Muscle layer of duodenum (tissue), 2 donors: ENCODE data around the gene ZNF821.
"Not testable (repeated sequence)": the region's sequence is repeated elsewhere in the genome, so short reads cannot be mapped to it uniquely, and the experiment has no call there.

Experiments used
- H3K27ac ChIP-seq: one replicate; pipeline ENCODE4 v1.7.0; 2013; ENCODE audit warnings: mild to moderate bottlenecking, low read length
- H3K27me3 ChIP-seq: one replicate; pipeline ENCODE4 v1.7.0; 2013; ENCODE audit warnings: low read depth, mild to moderate bottlenecking, control low read depth, low read length
- H3K36me3 ChIP-seq, 2 donors: one replicate each; pipeline ENCODE4 v1.7.0; 2013; ENCODE audit warnings: low read length in 2 of 2, control low read depth in 1 of 2, mild to moderate bottlenecking in 1 of 2; ENCODE audit not compliant: insufficient read depth in 2 of 2, control insufficient read depth in 1 of 2
- H3K4me1 ChIP-seq, 2 donors: one replicate each; pipeline ENCODE4 v1.7.0; 2013; ENCODE audit warnings: low read length in 2 of 2, mild to moderate bottlenecking in 2 of 2, control low read depth in 1 of 2, moderate library complexity in 1 of 2; ENCODE audit not compliant: insufficient read depth in 2 of 2, control insufficient read depth in 1 of 2
- H3K4me3 ChIP-seq, 2 donors: one replicate each; pipeline ENCODE4 v1.7.0; 2013; ENCODE audit warnings: low read length in 2 of 2, low read depth in 1 of 2, mild to moderate bottlenecking in 1 of 2
- H3K9me3 ChIP-seq, 2 donors: one replicate each; pipeline ENCODE4 v1.7.0; 2013; ENCODE audit warnings: low read length in 2 of 2, control low read depth in 1 of 2, mild to moderate bottlenecking in 1 of 2; ENCODE audit not compliant: control insufficient read depth in 1 of 2
- donor health status: healthy.

The ZNF821 gene

DNA sequence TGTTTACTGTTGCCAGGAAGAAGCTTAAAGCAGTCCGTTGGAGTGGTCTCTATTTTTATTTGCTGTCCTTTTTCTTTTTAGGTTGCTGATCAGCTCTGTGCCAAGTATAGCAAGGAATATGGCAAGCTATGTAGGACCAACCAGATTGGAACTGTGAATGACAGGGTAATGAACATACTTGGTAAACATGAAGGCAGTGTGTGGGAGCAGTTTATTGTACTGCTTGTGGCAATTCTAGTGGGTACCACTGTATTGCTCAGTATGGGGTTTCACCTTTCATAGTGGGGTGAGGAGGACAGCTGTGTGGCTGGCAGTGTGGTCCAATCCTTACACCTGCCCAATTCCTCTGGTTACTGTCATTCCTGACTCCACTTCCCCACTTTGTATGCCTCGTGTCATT lies 36.7 kb upstream of the ZNF821 start:
- H3K4me1 ChIP-seq, result peaks cover 0 to 29% of the 10 kb centered on the region in 2 donors
- H3K36me3 ChIP-seq, result peaks cover 56 to 62% of the 10 kb centered on the region in 2 donors
- no peaks in the 10 kb centered on the region for H3K9me3 ChIP-seq
- no peak overlapping the region for H3K4me3 ChIP-seq
- H3K27me3 ChIP-seq, result no peaks in the 10 kb centered on the region
- H3K27ac ChIP-seq, result no peak overlapping the region

DNA sequence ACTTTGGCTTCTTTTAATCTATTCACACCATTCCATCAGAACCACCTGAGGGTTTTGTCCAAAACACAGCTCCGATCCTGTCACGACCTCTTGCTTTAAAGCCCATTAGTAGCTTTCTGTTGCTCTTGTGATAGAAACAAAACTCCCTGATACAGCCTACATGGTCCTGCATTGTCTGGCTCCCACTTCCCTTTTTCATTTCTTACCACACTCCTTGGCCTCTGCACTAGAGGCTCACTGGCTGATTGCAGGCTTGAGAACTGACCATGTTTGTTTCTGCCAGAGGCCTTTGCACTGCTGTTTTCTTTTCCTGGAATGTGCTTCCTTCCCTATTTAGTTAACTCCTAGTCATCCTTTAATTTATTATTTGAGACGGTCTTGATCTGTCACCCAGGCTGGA lies 35.1 kb upstream of the ZNF821 start:
- Histone ChIP-seq H3K9me3 (no peaks in the 10 kb centered on the region), H3K27ac (no peak overlapping the region), H3K36me3 (peaks cover 48 to 53% of the 10 kb centered on the region in 2 donors), H3K4me1 (peaks cover 0 to 41% of the 10 kb centered on the region in 2 donors), H3K4me3 (no peak overlapping the region), H3K27me3 (no peaks in the 10 kb centered on the region)

DNA sequence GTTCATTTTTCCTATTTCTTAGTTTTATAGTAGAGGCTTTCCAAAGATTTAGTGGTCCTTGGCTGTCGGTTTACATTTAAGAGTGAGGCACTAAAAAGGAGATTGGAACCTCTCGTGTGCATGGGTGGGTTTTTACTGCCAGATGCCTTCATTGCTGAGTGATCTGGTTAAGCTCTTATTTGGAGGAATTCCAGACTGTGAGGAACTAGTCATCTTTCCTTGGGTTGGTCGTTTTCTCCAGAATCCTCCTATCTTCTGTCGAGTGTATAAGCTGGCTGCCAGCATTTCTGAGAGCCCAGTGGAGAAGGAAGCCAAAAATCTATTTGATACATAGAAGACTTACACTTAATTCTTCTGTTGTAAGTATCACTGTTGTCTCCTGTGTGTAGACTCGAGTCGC lies 33.9 kb upstream of the ZNF821 start:
- H3K27ac ChIP-seq, result no peak overlapping the region
- peaks cover 38 to 43% of the 10 kb centered on the region in 2 donors for H3K36me3 ChIP-seq
- H3K4me1 ChIP-seq, result peaks cover 0 to 41% of the 10 kb centered on the region in 2 donors
- H3K27me3 ChIP-seq, result no peaks in the 10 kb centered on the region
- no peak overlapping the region for H3K4me3 ChIP-seq
- no peaks in the 10 kb centered on the region for H3K9me3 ChIP-seq

DNA sequence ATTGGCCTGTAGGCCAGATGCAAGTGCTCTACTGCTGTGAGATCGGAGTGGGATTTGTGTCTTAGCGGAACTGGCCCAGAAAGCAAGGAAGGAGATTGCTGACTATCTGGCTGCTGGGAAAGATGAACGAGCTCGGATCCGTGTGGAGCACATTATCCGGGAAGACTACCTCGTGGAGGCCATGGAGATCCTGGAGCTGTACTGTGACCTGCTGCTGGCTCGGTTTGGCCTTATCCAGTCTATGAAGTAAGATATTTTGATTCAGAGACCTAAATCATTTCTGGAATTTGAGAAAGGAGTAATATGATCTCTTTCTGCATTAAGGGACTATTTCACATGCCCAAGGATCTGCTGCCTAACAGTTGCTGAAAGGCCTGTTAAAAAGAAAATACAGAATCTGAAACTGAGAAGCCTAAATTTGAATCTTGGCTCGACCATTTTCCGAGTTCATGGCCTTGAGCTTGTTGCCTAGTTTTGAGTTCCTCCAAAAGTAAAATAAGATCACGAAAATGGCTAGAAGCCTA lies 32.5 kb upstream of the ZNF821 start:
- Histone ChIP-seq H3K4me1 (peaks cover 0 to 41% of the 10 kb centered on the region in 2 donors), H3K4me3 (no peak overlapping the region), H3K27ac (no peak overlapping the region), H3K9me3 (no peaks in the 10 kb centered on the region), H3K36me3 (peaks cover 30 to 35% of the 10 kb centered on the region in 2 donors), H3K27me3 (no peaks in the 10 kb centered on the region)

DNA sequence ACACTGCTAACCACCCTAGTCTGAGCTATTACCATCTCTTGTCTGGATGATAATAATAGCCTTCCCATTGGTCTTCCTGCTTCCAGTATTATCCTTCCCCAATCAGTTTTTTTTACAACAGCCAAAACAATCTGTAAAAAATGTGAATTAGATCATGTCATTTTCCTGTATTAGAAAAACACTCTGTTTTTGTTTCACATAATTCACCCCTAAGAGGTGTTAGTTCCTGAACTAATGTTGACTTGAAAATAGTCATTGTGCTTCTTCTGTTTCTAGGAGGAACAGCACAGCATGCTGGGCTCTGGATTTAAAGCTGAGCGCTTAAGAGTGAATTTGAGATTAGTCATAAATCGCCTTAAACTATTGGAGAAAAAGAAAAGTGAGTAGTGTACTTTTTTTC lies 31.4 kb upstream of the ZNF821 start:
- Histone ChIP-seq H3K4me1 (peaks cover 0 to 41% of the 10 kb centered on the region in 2 donors), H3K36me3 (peaks cover 19 to 24% of the 10 kb centered on the region in 2 donors), H3K27ac (no peak overlapping the region), H3K27me3 (no peaks in the 10 kb centered on the region), H3K4me3 (no peak overlapping the region), H3K9me3 (no peaks in the 10 kb centered on the region)

DNA sequence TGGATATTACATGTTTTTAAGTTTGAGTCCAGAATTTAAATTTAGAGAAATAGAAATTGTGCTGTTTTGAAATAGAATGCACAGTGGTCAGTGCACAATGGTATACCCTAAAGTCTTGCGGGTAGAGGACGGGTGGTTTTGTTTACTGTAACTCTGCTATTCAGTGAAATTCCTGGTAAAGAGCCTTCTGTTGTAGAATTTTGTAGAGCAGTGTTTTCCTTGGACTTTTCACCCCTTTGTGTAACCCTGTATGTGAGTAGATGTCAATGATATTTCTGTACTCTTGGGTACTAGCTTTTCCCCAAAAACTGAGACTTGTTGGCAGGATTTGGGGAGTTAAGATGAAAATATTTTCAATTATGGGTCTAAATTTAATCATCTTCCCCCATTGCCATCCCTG lies 30.8 kb upstream of the ZNF821 start:
- Histone ChIP-seq H3K27me3 (no peaks in the 10 kb centered on the region), H3K4me1 (peaks cover 0 to 41% of the 10 kb centered on the region in 2 donors), H3K36me3 (peaks cover 16 to 24% of the 10 kb centered on the region in 2 donors), H3K4me3 (no peak overlapping the region), H3K27ac (no peak overlapping the region), H3K9me3 (no peaks in the 10 kb centered on the region)

DNA sequence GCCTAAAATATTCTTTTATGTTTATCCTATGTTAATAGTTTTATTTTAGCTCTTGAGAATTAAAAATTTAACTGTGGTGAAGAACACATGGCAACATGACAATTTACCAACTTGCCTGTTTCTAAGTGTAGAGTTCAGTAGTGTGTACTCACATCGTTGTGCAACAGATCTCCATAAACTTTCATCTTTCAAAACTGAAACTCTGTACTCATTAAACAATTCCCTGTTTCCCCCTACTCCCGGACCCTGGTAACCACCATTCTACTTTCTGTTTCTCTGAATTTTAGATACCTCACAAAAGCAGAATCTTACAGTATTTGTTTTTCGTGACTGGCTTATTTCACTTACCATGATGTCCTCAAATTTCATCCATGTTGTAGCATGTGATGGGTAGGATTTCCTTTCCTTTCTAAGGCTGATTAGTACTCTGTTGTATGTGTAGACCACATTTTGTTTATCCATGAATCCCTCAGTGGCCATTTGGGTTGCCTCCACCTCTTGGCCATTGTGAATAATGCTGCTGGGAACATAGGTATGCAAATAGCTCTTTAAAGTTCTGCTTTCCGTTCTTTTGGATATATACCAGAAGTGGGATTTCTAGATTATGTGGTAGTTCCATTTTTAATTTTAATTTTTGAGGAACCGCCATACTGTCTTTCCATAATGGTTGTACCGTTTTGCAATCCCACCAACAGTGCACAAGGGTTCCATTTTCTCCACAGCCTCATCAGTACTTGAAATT lies 28.7 kb upstream of the ZNF821 start:
- Histone ChIP-seq H3K27me3 (no peaks in the 10 kb centered on the region), H3K4me3 (no peak overlapping the region), H3K36me3 (peaks cover 8 to 17% of the 10 kb centered on the region in 2 donors), H3K27ac (no peak overlapping the region), H3K4me1 (peaks cover 0 to 38% of the 10 kb centered on the region in 2 donors), H3K9me3 (no peaks in the 10 kb centered on the region)

DNA sequence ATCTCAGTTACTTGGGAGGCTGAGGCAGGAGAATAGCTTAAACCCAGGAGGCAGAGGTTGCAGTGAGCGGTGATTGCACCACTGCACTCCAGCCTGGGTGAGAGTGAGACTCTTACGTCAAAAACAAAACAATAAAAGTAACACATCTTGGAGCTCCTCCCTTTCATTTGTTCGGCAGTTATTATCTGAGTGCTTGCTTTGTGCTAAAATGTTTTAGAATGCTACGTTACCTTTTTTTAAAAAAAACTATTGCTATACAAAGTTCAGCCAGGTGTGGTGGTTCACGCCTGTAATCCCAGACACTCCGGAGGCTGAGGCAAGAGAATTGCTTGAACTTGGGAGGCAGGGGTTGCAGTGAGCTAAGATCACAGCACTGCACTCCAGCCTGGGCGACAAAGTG lies 27.1 kb upstream of the ZNF821 start:
- Histone ChIP-seq H3K36me3 (peaks cover 3 to 7% of the 10 kb centered on the region in 2 donors), H3K4me3 (no peak overlapping the region), H3K27ac (no peak overlapping the region), H3K9me3 (no peaks in the 10 kb centered on the region), H3K27me3 (no peaks in the 10 kb centered on the region), H3K4me1 (peaks cover 0 to 24% of the 10 kb centered on the region in 2 donors)

DNA sequence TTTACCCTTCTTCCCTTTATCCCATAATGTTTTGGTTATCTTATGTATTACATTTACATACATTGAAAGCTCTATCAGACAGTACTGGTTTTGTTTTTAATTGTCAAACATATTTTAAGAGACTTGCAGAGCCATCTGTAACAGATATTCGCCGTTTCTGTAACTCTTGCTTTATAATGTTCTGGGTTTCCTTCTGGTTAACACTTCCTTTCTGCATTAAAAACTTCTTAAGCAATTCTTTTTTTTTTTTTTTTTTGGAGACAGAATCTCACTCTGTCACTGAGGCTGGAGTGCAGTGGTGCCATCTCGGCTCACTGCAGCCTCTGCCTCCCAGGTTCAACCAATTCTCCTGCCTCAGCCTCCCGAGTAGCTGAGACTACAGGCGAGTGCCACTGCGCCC lies 21.8 kb upstream of the ZNF821 start:
- not testable (repeated sequence) for H3K9me3 ChIP-seq, H3K36me3 ChIP-seq, H3K4me1 ChIP-seq, H3K27ac ChIP-seq, H3K4me3 ChIP-seq, H3K27me3 ChIP-seq

DNA sequence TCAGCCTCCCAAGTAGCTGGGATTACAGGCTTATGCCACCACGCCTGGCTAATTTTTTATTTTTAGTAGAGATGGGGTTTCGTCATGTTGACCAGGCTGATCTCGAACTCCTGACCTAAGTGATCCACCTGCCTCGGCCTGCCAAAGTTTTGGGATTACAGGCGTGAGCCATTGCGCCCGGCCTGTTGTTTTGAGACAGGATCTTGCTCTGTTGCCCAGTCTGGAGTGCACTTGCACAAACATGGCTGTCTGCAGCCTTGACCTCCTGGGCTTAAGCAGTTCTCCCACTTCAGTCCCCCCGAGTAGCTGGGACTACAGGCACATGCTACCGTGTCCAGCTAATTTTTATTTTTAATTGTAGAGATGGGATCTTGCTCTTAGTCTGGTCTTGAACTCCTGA lies 20.3 kb upstream of the ZNF821 start:
- Histone ChIP-seq H3K27me3 (no peaks in the 10 kb centered on the region), H3K4me1 (peaks cover 0 to 6% of the 10 kb centered on the region in 2 donors), H3K4me3 (no peak overlapping the region), H3K27ac (no peak overlapping the region), H3K36me3 (peaks cover 0 to 1% of the 10 kb centered on the region in 2 donors), H3K9me3 (no peaks in the 10 kb centered on the region)

DNA sequence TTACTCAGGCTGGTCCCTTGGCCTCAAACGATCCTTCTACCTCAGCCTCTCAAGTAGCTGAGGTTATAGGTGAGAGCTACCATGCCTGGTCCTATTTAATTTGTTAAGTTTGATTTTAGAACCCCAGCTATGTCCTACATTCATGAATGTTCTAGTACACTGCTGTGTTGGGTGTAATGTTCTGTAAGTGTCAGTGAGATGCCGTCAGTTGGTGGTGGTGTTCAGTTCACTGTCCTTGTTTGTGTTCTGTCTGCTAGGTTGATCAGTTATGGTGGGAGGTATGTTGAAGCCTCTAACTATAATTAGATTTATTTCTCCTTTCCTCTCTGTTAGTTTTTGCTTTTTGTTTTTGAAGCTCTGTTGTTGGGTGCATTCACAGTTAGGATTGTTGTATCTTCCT lies 19.6 kb upstream of the ZNF821 start:
- no peak overlapping the region for H3K4me3 ChIP-seq
- no peaks in the 10 kb centered on the region for H3K27me3 ChIP-seq
- no peaks in the 10 kb centered on the region for H3K36me3 ChIP-seq
- no peaks in the 10 kb centered on the region for H3K9me3 ChIP-seq
- H3K4me1 ChIP-seq, result peaks cover 0 to 13% of the 10 kb centered on the region in 2 donors
- no peak overlapping the region for H3K27ac ChIP-seq
